Adrenal gland (tissue), 5 donors: ENCODE data around the gene SLC26A8.
"Not testable (repeated sequence)": the region's sequence is repeated elsewhere in the genome, so short reads cannot be mapped to it uniquely, and the experiment has no call there.

Experiments
- POLR2A ChIP-seq, 2 donors: fragments of 450-650 bp; IDR thresholded peaks; one replicate each; pipeline ENCODE4 v1.6.1; 2017; ENCODE audit warnings: antibody characterized with exemption in 2 of 2, mild to moderate bottlenecking in 2 of 2, moderate library complexity in 1 of 2
- TF ChIP-seq, protein P1 (sequence below), 6 experiments: fragments of 450-650 bp in 4 of 6; fragments of 200-600 bp in 2 of 6; sonication (generic) in 1 of 6; IDR thresholded peaks; 1 replicate in 5 of 6; 2 replicates in 1 of 6; pipeline versions ENCODE4 v1.5.1 to v1.8.0; 2016 to 2021; ENCODE audit warnings: antibody characterized with exemption in 6 of 6, mild to moderate bottlenecking in 2 of 6, moderate library complexity in 1 of 6
- donor health status: DM: no; HTN: no; CAD: no.

DNA sequence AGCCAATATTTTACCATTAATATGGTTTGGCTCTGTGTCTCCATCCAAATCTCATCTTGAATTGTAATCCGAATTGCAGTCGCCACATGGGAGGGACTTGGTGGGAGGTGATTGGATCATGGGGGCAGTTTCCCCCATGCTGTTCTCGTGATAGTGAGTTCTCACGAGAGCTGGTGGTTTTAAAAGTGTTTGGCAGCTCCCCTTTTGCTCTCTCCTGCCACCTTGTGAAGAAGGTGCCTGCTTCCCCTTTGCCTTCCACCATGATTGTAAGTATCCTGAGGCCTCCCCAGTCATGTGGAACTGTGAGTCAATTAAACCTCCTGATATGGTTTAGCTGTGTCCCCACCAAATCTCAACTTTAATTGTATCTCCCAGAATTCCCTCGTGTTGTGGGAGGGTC is 85.2 kb downstream of the SLC26A8 start:
- TF ChIP-seq POLR2A (IDR thresholded peaks at IDR 0.05): not testable (repeated sequence)
- TF ChIP-seq, protein P1, sequence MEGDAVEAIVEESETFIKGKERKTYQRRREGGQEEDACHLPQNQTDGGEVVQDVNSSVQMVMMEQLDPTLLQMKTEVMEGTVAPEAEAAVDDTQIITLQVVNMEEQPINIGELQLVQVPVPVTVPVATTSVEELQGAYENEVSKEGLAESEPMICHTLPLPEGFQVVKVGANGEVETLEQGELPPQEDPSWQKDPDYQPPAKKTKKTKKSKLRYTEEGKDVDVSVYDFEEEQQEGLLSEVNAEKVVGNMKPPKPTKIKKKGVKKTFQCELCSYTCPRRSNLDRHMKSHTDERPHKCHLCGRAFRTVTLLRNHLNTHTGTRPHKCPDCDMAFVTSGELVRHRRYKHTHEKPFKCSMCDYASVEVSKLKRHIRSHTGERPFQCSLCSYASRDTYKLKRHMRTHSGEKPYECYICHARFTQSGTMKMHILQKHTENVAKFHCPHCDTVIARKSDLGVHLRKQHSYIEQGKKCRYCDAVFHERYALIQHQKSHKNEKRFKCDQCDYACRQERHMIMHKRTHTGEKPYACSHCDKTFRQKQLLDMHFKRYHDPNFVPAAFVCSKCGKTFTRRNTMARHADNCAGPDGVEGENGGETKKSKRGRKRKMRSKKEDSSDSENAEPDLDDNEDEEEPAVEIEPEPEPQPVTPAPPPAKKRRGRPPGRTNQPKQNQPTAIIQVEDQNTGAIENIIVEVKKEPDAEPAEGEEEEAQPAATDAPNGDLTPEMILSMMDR (IDR thresholded peaks at IDR 0.05): not testable (repeated sequence)
